ENCODE results near the gene MOGAT1.
"Not testable (repeated sequence)": the region's sequence is repeated elsewhere in the genome, so short reads cannot be mapped to it uniquely, and the experiment has no call there.

MOGAT1 gene

DNA sequence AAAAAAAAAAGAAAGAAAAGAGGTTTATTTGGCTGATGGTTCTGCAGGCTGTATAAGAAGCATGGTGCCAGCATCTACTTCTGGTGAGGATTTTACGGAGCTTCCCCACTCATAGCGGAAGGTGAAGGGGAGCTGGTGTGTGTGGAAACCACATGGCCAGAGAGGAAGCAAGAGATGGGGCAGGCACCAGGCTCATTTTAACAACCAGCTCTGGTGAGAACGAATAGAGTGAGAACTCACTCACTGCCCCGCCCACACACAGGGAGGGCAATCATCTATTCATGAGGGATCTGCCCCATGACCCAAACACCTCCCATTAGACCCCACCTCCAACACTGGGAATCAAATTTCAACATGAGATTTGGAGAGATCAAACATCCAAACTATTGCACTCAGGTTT lies 68.5 kb downstream of the MOGAT1 start:
- no peak for DNase-seq (ENCODE audit: low read depth in 2 of 2)

DNA sequence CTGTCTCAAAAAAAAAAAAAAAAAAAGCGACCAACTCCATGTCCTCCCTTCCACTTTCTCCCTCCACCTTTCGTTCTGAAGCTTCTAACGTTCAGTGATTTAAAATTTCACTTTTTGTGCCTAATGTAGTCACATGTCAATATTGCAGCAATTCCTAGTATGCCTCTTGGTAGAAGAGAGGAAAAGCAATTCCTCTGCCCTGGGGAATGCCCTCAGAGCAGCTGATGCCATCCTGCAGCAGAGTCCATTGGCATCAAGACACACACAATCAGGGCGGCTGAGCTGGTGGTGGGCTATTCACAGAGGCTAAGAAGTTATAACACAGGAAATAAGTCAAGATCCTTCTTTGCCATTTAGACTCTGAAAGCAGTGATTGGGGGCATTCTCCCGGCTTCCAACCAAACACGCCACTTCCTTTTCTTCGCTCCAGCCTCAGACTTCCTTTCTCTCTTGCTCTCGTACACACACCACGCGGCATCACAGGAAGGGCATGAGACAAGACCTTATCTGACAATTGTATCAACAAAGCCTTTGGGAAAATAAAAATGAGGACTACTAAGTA lies 71.9 kb downstream of the MOGAT1 start:
- DNase-seq (ENCODE audit: low read depth in 2 of 2) = no peak

DNA sequence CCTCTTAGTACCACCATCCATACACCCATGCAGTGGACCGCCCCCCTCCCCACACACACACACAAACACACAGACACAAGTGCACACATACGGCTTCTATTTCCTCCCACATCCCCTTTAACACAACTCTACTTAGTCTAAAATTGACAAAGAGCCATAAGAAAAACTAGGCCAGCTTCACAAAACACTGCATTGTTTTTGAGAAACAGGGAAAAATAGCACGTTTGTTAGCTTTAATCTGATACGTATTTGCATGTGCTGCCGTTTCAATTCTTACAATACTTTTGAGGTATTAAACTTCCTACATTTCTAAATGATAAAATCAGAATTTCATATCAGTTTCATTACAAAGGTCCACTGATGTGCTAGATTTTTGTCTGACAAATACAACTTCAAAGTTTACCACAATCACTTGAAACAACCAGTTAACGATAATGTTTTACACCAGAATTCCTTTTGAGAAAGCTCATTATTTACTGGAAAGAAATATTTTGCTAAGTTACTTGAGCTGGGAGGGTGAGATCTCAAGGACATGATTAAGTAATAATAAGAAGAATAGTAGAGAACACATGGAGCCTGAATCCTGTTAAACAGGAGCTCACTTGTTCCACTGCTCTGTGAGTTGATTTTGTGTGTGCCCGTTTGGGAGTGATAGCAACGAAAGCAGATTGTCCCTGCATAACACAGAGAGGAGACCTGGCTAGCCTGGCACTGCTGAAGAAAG lies 74.5 kb downstream of the MOGAT1 start:
- no peak for DNase-seq (ENCODE audit: low read depth in 2 of 2)

DNA sequence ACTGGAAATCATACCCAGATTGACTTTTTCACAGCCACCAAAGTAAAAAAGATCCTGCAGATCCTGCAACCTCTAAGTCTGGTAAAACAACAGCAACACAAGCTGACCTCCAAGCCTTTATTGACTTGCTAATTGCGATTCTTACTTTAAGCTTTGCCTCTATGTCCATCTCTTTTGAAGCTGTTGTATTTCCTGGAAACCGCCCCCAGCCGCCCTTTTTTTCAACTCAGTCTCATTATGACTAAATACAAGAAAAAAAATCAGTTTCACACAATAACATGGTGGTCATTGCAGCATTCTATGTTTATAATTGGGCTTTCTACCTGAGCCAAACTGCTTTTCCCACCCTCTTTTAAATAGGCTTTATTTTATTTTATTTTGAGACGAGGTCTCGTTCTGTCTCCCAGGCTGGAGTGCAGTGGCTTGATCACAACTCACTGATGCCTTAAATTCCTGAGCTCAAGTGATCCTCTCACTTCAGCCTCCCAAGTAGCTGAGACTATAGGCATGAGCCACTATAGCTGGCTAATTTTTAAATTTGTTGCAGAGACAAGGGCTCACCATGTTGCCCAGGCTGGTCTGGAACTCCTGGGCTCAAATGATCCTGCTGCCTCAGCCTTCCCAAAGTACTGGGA lies 76.2 kb downstream of the MOGAT1 start:
- DNase-seq (ENCODE audit: low read depth in 2 of 2) = no peak

DNA sequence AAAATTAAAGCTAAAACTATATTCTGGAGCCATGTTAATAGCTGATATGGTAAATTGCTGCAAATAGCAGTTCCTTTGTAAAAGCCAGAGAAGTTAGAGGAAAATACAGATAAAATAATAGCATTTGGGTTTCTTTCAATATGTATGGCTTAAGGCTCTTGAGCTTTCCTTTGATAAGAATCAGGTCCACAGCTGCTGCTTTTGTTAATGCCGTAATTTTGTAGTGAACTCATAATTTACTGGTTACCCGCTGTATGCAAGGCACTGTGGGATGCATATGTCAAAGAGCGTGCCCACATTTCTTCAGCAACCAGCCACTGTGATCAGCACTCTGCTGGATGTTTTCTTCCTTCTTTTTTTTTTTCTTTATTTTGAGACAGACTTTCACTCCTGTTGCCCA lies 79.1 kb downstream of the MOGAT1 start:
- DNase-seq (ENCODE audit: low read depth in 2 of 2) = no peak

DNA sequence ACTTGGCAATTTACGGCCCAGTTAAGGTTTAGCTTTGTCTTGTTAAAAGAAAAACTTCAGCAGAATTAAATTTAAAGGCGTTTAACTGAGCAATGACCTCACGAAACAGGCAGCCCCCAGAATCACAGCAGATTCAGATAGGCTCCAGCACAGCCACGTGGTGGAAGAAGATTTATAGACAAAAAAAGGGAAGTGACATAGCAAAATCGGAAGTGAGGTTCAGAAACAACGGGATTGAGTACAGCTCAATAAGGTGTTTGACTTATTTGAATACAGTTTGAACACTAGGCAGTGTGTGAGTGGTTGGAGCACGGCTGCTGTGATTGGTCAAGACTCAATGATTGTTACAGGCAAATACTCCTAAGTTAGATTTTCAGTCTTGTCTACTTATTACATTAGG lies 79.8 kb downstream of the MOGAT1 start:
- no peak for DNase-seq (ENCODE audit: low read depth in 2 of 2)

DNA sequence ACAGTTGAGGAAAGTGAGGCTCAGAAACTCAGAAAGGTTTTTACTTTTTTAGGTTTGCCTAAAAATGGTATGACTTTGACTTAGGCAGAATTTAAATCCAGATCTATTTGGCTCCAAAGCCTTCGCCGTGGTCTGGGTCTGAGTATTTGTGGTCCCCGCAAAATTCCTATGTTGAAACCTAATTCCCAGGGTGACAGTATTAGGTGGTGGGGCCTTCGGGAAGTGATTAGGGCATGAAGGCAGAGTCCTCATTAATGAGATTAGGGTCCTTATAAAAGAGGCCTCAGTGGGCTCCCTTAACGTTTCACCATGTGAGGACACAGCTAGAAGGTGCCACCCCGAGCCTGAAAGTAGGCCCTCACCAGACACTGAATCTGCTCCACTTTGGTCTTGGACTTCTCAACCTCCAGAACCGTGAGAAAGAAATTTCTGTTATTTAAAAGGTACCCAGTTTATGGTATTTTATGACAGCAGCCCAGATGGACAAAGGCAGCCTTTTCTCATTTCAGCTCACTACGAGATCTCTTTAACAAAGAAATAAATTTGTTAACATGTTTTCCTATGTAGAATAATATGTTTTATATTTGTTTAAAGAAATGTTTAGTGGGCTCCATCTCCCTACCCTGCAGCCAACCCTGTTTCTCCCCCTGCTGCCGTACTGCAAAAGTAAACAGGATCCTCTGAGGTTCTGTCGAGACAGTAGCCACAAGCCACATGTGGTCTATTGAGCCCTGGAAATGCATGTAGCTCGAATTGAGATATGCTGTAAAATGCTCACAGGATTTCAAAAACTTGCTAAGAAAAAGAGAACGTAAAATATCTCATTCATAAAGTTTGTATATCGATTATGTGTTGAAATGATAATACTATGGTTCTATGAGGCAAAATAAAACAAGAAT lies 80.6 kb downstream of the MOGAT1 start:
- DNase-seq (ENCODE audit: low read depth in 2 of 2) = no peak

DNA sequence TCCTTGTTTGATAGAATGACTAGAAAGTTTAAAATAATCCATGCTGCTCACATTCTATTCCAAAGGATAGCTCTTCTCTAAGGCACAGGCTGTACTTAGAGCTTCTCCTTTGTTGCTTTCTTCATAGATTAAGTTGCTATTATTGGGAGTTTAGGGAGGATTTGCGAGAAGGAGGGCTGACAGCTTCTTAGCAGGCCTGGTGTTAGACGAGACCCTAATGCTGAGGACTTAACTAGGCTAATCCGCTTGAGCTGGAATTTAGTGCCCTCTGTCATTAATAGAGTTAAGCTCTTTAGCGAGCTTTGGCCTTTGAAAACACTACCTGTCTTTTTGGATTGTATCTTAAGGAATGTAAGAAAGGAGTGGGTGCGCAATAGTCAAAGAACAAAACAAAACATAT lies 81.3 kb downstream of the MOGAT1 start:
- no peak for DNase-seq (ENCODE audit: low read depth in 2 of 2)

DNA sequence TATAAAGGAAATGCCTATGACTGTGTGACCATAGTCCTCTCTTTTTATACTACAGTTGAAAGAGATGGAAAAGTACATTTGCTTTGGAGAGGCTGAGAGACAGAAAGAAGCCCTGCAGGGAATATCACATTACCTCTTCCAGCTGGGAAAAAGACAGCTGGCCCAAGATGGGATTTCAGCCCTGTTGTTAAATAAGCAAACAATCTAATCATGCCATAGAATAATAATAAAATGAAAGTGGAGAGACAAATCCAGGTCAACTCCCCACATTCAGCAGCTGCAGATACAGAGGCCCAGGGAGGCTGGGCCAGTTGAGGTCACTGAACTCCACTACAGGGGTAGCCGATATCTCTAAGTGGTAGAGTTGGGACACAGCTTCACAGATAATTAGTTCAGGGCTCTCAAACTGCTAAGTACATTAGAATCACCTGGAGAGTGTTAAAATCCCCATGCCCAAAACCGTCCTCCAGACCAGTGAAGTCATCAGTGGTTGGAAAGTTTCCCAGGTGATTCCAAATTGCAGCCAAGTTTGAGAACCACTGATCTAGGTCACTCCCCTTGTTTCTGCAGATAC lies 81.9 kb downstream of the MOGAT1 start:
- DNase-seq (ENCODE audit: low read depth in 2 of 2) = no peak

DNA sequence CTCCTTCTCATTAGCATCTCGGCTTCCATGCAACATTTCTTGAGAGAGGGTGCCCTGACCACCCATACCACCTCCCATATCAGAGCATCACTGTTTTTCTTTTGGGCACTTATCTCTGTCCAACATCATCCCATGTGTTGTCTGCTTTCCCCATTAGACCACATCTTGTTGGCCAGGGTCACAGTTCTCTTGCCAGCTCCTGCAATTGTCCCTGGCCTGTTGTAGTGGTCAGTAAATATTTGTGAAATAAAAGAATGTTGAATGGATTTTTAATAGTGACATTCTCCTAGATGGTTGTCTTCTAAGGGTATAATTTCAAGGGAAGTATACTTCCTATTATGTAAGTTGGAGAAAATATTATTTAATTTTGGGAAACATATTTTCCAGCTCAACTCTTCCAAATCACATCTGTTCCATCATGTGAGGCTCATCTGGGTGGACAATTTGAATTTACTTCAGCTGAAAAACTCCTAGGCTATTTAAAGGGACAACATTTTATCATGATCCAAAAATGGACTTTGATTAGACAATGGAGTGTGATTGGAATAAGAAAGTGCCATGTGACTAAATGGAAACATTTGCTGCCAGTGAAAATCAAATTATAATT lies 83.0 kb downstream of the MOGAT1 start:
- no peak for DNase-seq (ENCODE audit: low read depth in 2 of 2)

DNA sequence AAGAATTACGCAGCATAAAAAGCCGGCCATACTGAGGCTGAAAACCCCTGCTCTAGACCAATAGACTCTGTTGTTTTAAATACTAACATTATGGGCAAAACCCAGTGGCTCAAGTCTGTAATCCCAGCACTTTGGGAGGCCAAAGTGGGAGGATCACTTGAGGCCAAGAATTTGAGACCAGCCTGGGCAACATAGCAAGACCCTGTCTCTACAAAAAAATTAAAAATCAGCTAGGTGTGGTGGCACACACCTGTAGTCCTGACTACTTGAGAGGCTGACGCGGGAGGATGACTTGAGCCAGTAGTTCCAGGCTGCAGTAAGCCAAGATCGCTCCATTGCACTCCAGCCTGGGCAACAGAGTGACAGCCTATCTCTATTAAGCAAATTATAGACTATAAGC lies 84.1 kb downstream of the MOGAT1 start:
- not testable (repeated sequence) for DNase-seq (ENCODE audit: low read depth in 2 of 2)

DNA sequence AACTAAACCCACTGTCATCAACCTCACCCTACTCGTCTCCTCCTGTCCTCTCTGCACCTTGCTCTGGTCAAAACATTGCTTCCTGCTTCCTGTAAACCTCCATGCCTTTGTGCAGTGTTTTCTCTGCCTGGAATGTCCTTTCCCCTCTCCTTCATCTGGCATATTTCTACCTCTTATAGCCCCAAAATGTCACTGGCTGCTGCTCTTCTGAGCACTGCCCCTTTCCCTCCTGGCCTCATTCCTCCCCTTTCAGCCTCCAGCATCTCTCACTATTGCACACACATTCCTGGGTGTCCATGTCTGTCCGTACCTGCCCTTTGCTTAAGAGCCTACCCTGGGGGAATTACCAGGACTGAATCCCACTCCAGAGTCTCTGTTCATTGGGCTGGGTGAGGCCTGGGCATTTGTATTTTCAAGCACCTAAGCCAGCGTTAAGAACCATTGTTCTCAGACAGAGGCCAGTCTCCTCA lies 84.9 kb downstream of the MOGAT1 start:
- no peak for DNase-seq (ENCODE audit: low read depth in 2 of 2)

DNA sequence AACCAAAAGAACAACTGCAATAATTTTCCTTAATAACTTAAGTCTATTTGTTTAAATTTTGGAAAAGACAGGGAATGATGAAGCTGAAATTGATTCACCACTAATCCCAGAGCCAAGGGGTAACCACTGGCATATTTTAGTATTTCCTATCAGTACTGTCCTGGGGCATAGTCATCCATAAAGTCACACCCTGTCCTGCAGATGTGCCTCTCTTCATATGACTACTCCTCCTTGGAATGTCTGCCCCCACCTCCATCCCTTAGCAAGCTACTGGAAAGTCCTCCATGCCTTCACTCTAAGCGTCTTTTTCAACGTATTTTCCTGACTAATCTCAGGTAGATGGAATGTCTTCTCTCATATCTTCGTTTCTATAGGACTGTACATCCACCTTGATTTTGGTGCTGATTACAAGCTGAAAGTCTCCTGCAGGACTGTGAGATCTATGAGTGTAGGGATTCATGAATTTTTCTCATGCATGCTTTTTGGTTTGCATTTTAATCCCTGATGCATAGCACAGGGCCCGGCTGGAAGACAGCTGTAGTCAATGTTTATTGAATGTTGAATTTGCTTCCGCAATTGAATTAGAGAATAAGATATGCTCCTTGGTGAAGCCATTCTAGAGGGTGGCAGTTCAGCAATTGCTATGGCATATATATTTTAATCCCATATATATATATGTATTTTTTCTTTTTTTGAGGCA lies 85.6 kb downstream of the MOGAT1 start:
- no peak for DNase-seq (ENCODE audit: low read depth in 2 of 2)
